GM15510 (cell line): ENCODE data around the gene MEF2B.
A peak's percentile ranks its signal among the peaks of the same experiment; 100 is the strongest.

Experiments
- POLR2A ChIP-seq: IDR thresholded peaks from 3 replicates; pipeline ENCODE4 v1.6.1; 2011; ENCODE audit warnings: borderline replicate concordance; ENCODE audit not compliant: insufficient read length; ENCODE audit errors: extremely low read depth

The MEF2B gene

DNA sequence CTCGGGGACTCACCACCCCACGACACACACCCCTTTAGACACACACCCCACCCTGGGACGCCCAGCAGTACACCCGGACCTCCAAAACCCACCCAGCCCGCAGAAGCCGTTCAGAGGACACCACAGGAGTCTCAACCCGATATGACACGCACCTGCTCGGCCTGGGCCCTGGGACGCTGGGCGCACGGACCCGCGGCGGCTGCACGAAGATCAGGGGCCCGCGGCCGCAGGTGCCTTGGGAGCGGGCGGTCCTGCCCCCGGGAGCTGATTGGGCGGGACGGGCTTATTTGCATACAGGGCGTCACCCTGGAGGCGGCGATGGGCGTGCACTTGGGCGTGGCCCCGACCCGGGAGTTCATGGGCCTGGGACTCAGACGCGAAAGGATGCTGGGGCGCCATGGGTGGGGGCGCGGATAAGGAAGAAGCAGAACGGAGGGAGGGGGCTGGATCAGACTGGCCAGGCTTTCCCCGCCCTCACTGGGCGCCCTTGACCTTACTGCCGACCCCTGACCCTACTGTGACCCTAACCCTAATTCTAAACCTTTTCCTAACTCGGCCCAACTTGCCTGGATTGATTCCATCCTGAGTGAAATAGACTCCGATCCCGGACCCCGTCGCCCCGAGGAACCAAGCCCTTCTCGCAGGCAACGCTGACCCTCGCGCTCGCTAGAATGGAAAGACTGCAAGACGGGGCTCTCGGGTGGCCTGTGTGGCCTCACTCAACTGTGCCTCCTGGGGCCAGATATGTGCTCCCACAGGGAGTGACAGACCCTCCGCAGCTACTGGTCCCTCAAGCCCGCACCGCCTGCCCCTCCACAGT, at the start of gene MEF2B:
MEF2B (minus strand) TSS at position 211 of the 820 bp plus-strand sequence. CDS start 19,528 bp downstream, outside the sequence.
- peak; percentile 98 for TF ChIP-seq POLR2A

DNA sequence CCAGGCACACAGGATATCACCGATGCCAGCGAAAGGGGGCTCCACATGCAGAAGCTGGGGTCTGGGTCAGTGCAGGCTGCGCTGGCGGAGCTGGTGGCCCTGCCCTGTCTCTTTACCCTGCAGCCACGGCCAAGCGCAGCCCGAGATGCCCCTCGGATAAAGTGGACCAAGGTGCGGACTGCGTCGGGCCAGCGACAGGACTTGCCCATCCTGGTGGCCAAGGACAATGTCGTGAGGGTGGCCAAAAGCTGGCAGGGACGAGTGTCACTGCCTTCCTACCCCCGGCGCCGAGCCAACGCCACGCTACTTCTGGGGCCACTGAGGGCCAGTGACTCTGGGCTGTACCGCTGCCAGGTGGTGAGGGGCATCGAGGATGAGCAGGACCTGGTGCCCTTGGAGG, 48.8 kb upstream of the MEF2B start:
- no peak for TF ChIP-seq POLR2A

DNA sequence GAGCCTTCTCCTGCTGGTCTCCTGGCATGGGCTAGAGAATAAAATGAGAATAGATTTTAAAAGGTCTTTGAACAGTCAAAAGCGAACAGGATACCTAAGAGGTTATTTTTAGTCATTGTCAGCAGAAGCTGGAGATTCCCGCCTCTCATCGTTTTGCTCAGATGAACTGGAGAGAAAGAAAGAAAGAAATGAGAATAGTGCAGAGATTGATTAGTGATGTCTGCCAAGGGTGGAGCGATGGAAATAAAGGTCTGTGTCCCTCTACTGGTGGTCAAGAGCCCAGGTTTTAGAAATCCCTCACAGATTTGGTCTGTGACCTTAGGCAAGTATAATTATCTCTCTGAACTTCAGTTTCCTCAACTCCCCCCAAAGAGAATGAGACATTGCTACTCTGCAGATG, 47.0 kb upstream of the MEF2B start:
- no peak for TF ChIP-seq POLR2A

DNA sequence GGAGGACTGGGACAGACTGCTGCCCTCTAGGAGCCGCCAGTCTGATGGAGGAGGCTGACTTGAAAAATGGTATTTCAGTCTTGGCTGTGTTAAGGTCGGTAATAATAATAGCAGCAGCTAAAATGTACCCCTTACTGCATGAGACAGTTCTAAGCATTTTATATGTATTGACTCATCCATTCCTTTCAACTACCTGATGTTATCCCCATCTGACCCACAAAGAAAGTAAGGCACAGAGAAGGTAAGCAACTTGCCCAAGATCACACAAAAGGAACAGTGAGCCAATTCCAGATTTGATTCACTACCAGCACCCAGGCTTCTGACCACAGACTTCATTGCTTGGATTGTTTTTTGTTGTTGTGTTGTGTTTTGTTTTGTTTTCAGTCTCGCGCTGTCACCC, 45.7 kb upstream of the MEF2B start:
- no peak for TF ChIP-seq POLR2A

DNA sequence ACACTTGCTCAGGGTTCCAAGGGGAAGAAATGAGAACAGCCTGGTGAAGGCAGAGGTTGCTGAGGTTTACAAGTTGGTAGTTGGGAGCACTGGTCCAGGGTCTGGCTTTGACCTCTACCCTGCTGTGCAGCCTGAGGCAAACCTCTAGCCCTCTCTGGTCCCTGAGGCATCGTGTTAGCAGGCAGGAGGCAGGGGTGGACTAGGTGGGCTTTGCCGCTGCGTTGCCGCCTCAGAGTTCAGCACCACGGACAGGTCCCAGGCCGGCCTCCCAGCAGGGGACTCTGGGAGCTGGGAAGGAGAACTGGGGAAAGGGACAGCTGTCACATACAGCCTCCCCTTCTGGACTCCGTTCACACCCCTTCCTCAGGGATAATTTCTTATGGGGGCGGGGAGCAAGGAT, 44.8 kb upstream of the MEF2B start:
- no peak for TF ChIP-seq POLR2A

DNA sequence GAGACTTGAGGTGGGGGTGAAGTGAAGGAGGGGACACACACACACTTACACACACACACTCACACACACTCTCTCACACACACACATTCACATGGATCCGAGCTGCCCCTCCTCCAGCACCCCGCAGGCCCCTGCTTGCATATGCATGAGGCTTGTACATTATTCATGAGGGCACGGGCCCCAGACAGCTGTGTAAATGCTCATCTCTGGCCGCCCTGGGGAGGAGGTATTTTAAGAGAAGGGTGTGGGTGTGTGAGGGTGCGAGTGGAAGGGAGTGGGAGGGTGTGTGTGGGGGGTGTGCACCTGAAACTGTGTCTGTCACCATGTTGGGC, 44.1 kb upstream of the MEF2B start:
- no peak for TF ChIP-seq POLR2A

DNA sequence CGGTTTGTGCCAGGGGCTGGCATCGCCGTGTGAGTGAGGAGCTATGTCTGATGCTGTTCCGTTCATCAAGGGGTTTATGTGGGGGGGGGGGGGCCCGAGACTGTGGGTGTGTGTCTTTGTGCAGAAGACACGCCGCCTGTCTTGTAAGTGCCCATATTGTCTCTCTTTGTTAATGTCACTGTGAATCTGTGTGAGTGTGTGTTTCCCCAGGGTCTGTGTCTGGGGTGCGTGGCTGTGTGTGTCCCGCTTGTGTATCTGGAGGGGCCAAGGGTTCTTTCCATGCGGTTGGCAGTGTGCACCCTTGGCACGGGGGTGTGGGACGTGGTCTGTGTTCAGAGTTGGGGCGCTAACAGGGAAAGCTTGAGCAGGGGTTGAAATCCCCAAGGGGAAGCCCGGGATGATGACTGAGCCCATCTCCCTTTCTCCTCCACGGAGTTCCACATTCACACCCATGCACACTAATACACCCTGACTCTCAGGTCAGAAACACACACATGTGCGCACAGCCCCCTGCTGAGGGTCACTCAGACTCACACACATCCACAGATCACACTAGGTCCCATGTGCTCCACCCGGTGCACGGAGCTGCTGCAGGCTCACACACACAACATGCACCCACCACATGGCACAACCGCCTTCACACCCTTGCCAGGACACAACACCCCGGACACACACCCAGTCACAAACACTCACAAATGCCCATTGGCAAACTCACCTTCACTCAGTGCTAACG, 43.5 kb upstream of the MEF2B start:
- TF ChIP-seq POLR2A, result no peak

DNA sequence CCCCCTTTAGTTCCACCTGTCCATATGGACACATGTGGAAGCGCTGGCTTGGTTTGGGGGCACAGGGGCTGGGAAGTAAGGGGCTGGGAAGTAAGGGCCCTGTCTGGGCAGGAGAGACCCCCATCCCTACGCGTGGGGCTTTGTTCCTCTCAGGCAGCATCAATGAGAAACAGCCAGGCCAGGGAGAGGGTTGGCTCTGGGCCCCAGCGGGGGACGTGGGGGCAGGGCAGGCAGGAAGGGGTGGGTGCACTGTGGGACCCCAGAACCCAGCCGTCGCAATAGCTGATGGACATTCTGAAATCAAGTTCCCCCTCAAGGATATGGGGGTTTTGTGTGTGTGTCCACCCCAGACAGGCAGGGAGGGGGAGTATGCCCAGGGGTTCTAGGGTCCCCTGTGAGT, 42.9 kb upstream of the MEF2B start:
- TF ChIP-seq POLR2A, result no peak

DNA sequence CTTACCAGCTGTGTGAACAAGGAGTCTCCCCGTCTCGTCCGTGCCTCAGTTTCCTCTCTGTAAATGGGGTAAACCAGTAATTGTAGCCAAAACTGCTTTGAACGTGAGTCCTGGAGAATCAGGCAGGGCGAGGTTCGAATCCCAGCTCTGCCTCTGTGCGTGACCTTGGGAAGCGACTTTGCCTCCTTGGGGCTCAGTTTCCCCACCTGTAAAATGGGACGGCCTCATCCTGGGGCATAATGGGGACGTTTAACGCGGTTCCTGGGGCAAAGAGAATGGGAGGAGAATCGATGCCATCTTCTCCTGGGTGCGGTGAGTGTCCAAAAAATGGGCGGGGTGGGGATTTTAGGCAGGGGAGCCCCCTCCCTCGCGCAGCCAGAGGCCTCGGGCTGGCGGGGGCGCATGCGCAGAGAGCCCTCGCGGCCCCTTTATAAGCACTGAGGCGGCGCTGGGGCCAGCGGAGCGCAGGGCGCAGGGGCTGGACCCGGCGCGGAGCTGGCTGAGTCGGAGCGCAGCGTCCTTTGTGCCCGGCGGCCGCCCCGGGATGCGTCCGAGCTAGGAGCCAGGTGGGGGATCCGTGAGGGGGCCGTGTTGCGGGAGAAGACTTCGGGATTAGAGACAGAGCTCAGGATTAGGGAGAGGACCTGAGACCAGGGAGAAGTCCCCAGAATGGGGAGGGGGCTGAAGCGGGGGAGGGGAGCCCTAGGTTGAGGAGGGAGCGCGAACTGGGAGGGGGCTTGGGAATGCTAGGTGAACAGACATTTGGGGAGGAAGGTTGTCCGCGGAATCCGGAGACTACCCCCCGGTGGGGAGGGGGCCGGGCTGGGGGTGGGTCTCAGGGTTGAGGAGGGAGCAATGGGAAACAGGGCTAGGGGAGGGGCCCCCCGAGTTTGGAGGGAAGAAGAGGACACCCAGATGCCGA, 41.7 kb upstream of the MEF2B start, which contains the start of gene NCAN:
NCAN (plus strand) TSS at position 460 of the 922 bp plus-strand sequence. CDS start 4,996 bp downstream, outside the sequence.
- TF ChIP-seq POLR2A, result no peak

DNA sequence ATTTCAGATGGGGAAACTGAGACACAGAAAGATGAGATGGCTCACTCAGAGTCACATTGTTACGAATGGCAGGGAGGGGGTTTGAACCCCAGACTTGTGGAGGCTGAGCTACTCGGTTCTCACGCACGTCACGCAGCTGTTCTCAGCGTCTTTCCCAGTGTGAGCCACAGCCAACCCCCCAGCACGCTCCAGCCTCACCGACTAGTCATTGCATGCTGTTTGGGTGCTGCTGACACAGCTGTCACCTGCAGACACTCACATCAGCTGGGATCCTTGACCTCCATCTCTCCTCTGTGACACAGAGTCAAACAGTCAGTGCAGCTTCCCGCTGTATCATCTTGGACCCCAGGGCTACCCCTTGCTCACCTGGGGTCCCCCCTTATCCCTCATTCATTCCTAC, 39.3 kb upstream of the MEF2B start:
- no peak for TF ChIP-seq POLR2A

DNA sequence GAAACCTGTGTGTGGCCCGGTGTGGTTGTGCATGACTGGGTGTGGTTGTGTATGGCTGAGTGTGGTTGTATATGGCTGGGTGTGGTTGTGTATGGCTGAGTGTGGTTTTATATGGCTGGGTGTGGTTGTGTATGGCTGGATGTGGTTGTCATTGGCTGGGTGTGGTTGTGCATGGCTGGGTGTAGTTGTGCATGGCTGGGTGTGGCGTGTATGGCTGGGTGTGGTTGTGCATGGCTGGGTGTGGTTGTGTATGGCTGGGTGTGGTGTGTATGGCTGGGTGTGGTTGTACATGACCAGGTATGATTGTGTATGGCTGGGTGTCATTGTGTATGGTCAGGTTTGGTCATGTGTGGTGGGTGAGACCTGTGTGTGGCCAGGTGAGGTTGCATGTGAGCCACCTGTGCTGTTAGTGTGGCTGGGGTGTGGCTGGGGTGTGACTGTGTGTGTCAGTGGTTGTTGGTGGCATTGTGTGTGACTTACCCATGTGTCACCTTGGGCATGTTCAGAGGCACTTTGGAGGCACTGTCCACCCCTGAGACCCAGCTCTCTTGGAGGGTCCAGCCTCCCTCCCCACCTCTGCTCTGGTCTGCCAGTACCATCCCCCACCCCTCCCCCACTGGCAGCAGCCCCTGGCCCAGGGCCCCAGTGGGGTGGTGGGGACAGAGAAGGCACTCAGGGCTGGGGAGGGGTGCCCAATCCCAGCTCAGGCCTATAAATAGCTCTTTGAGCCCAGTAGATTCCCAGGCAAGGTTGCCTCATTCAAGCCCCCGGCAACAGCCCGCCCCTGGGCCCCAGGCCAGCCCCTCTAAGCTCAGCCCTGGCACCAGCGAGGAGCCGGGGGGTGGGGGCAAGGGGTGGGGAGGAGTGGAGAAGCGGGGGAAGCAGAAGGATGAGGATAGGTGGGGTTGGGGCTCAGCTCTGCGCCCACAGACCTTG, 37.8 kb upstream of the MEF2B start:
- TF ChIP-seq POLR2A, result no peak

DNA sequence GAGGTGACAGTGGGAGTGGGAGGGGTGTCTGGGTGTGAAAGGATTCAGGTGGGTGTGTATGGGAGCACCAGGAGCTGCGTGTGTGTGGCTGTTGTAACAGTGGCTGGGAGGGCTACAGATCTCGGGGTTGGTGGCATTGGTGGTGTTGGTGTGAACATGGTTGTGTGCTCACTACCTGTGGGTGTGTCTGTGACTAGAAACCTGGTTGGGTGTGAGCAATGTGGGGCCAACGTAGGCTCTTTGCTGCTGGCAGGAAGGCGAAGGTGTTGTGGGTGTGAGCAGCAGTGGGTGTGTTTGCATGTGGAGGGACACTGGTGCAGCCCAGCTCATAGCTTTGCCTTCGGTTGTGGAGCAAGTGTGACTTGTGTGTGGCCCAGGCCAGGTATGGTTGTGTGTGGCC, 36.9 kb upstream of the MEF2B start:
- no peak for TF ChIP-seq POLR2A

DNA sequence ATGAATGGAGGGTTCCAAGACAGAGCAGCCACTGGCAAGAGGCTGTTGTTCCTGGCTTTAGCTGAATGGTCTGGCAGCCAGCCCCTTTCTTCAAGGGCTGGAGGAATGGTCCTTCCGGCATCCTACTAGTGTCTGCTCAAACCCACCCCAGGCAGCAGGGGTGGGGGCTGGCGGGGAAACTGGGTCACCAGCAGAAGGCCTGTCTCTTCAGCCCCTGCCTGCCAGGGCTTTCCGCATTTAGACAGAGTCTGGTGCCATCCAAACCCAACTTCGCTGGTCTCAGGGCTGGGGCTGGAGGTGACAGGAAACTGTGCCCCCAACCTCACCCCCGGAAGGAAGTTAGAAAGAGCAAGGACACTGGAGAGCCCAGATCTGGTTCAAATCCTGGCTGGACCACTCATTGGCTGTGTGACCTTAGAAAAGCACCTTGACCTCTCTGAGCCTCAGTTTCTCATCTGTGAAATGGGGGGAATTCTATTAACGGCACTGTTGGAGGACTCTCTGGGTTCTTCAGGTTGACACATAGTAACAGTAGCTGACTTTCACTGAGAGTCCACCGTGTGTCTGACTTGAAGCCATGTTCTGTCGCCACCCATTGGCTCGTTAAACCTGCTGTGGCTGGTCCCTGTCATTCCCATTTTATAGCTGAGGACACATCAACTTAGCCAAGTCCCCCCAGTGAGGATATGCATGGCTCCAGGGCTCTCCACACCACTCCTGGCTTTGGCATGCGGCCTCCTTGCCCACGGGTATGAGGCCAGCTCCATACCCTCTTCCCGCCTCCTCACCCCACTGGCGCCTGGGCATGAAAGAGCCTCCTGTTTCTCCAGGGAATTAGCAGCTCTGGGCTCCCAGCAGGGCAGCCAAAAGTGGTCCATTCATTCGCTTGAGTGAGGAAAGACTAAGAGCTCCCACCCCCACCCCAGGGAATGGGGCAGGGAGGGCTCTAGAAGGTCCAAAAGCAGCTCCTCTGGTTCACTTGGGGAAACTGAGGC, 35.6 kb upstream of the MEF2B start:
- TF ChIP-seq POLR2A, result no peak
